ENCODE results near the gene INA.

DNA sequence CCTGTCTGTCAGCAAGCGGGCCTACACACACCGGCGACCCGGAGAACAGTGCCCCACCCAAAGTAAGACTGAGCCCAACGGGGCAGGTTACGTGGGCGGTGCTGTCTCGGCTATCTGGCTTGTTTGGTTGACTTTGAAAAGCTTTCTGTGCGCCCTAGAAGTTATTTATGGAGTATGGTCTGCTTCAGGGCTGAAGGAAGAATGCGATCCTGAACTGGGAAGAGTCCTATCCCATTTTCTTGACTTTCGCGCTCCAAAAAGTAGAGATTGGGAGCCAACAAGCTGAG is 1.5 kb downstream of the INA start:
- TF ChIP-seq, protein P1, sequence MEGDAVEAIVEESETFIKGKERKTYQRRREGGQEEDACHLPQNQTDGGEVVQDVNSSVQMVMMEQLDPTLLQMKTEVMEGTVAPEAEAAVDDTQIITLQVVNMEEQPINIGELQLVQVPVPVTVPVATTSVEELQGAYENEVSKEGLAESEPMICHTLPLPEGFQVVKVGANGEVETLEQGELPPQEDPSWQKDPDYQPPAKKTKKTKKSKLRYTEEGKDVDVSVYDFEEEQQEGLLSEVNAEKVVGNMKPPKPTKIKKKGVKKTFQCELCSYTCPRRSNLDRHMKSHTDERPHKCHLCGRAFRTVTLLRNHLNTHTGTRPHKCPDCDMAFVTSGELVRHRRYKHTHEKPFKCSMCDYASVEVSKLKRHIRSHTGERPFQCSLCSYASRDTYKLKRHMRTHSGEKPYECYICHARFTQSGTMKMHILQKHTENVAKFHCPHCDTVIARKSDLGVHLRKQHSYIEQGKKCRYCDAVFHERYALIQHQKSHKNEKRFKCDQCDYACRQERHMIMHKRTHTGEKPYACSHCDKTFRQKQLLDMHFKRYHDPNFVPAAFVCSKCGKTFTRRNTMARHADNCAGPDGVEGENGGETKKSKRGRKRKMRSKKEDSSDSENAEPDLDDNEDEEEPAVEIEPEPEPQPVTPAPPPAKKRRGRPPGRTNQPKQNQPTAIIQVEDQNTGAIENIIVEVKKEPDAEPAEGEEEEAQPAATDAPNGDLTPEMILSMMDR (IDR thresholded peaks at IDR 0.05), result no peak
- no peak for TF ChIP-seq POLR2A (IDR thresholded peaks at IDR 0.05)
